HG02623 (cell line): ENCODE results near the gene MAOA.
"Not testable (repeated sequence)": the region's sequence is repeated elsewhere in the genome, so short reads cannot be mapped to it uniquely, and the experiment has no call there.

ENCODE experiments used
- ATAC-seq: cut with Tn5 transposase; IDR thresholded peaks from one replicate; pipeline ENCODE4 v1.9.1; 2021; ENCODE audit warnings: moderate library complexity; ENCODE audit not compliant: unreplicated experiment

The MAOA gene

GRCh38 chrX:43716144-43716543, 60.0 kb downstream of the MAOA start:
- ATAC-seq, result no peak

GRCh38 chrX:43716696-43717095, 60.6 kb downstream of the MAOA start:
- no peak for ATAC-seq

- ATAC-seq, result no peak
These were observed 61.1 kb downstream of the MAOA start for GRCh38 chrX:43717161-43717560.

- ATAC-seq, result no peak
These were observed 62.0 kb downstream of the MAOA start for GRCh38 chrX:43718081-43718480.

GRCh38 chrX:43718546-43718945, 62.4 kb downstream of the MAOA start:
- ATAC-seq, result no peak

- no peak for ATAC-seq
These were observed 62.9 kb downstream of the MAOA start for GRCh38 chrX:43718956-43719355.

- ATAC-seq, result no peak
These were observed 64.0 kb downstream of the MAOA start for GRCh38 chrX:43720082-43720481.

GRCh38 chrX:43720961-43721360, 64.9 kb downstream of the MAOA start:
- no peak for ATAC-seq

- ATAC-seq, result not testable (repeated sequence)
These were observed 69.1 kb downstream of the MAOA start for GRCh38 chrX:43725227-43725626.

GRCh38 chrX:43727254-43727653, 71.2 kb downstream of the MAOA start:
- not testable (repeated sequence) for ATAC-seq

- ATAC-seq, result no peak
These were observed 71.9 kb downstream of the MAOA start for GRCh38 chrX:43728002-43728401.

GRCh38 chrX:43728966-43729365, 72.9 kb downstream of the MAOA start:
- no peak for ATAC-seq

GRCh38 chrX:43731086-43731485, 75.0 kb downstream of the MAOA start:
- ATAC-seq, result no peak

- no peak for ATAC-seq
These were observed 77.6 kb downstream of the MAOA start for GRCh38 chrX:43733699-43734098.

- no peak for ATAC-seq
These were observed 78.3 kb downstream of the MAOA start for GRCh38 chrX:43734444-43734843.

GRCh38 chrX:43735534-43735933, 79.4 kb downstream of the MAOA start:
- no peak for ATAC-seq

GRCh38 chrX:43735957-43736356, 79.9 kb downstream of the MAOA start:
- ATAC-seq, result no peak

- ATAC-seq, result no peak
These were observed 85.9 kb downstream of the MAOA start for GRCh38 chrX:43741843-43742573.

GRCh38 chrX:43743100-43743822, 87.2 kb downstream of the MAOA start:
- no peak for ATAC-seq

- ATAC-seq, result no peak
These were observed 88.2 kb downstream of the MAOA start for GRCh38 chrX:43744284-43744683.

GRCh38 chrX:43745938-43746721, 90.0 kb downstream of the MAOA start:
- ATAC-seq, result no peak

GRCh38 chrX:43747476-43747875, 91.4 kb downstream of the MAOA start:
- no peak for ATAC-seq
